NK-92 treated with Interleukin-12 subunit alpha and Interleukin-12 subunit beta, amount 100 ng/mL, for 24 hours (cell line): ENCODE measurements around the gene SETBP1.

Source experiments
- DNase-seq: peaks from one replicate; lab custom pipeline; 2025; lab: John Stamatoyannopoulos, UW

The SETBP1 gene

DNA sequence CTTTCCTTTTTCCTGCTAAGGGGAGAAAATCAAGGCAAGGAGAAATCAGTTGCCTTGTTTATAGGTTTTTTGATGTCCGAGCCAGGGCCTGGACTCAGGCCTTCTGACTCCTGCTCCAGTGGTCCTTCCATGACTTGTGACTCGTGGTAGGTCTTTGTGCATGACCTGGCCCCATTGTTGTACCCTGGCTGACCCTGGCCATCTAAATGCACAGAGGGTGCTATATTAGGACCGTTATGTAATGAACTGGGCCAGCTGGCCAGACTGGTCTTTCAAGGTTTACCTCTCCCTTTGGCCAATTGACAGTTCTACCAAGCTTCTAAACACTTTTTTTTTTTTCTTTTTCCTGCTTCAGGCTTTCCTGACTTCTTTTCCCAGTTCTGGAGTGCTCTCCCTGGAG lies 81.1 kb downstream of the SETBP1 start:
- DNase-seq = no peak

DNA sequence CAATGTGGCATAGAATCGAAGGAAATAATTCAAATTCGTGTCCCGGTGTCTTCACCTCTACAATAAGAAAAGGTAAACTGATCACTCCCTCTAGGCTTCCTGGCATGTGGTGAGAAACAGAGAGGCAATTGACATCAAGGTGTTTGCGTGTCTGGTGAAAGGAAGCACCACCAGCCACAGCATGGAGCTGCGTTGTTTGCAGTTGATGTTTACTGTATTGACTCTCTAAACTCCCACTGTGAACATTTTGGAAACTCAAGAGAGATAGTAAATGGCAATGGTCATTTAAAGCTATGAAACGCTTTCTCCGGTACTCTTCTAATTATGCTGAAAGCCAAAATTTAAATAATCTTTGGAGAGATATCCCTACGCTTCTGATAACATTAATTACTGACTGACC lies 82.6 kb downstream of the SETBP1 start:
- DNase-seq = no peak

DNA sequence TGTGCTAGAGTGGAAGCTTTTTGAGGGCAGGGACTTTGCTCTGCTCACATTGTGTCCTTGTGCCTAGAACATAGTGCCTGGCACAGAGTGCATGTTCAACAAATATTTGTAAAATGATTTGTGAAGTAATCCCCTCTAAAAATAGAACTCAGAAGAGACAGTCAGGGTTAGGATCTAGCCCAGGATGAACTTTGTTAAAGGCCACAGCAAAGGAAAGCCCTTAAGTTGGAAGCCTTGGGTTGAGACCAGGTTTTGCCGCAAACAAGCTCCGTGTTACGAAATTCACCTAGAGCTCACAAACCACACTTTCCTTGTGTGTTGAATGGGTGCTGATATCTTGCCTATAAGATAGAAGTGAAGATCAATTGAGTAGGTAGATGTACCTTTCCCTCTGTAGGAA lies 84.2 kb downstream of the SETBP1 start:
- no peak for DNase-seq

GRCh38 chr18:44765456-44765855 lies 84.8 kb downstream of the SETBP1 start:
- no peak for DNase-seq

GRCh38 chr18:44766450-44766849 lies 85.8 kb downstream of the SETBP1 start:
- DNase-seq = no peak

- no peak for DNase-seq
Observed at GRCh38 chr18:44767807-44768206, 87.1 kb downstream of the SETBP1 start.

DNA sequence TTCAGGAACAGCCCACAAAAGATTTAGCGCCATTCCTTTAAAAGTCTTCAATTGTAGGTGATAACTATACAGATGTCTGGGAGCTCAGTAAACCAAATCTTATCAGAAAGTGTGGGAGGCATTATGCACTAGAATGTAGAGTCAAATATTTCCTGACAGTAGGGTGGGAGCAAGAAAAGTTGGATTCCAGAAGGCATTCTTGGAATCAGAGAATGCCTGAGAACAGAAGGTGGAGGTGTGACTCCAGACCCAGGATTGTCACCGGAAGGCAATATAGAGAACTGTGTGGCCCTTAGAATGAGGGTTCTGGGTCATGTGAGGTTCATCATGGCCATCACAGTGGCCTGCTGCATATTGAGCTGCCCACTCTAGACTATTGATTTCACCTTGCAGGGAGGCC lies 90.0 kb downstream of the SETBP1 start:
- no peak for DNase-seq

DNA sequence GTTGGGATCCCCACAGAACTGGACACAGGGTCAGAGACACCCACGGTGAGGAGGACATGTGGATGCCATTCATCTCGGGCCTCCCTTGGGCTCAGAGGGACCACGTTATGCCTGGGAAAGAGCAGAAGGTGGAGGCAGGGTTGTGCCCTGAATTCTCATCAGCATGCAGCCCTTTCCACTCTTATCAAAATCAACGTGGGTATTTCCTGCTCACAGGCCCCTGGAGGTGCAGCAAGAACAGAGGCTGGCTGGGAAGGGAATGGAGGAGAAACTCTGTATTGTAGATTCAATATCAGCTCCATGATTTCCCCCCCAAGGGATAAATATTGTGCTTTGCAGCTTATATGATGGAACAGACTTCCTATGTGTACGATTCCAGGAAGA lies 90.9 kb downstream of the SETBP1 start:
- DNase-seq = no peak

- no peak for DNase-seq
Observed at GRCh38 chr18:44771956-44772917, 91.5 kb downstream of the SETBP1 start.

DNA sequence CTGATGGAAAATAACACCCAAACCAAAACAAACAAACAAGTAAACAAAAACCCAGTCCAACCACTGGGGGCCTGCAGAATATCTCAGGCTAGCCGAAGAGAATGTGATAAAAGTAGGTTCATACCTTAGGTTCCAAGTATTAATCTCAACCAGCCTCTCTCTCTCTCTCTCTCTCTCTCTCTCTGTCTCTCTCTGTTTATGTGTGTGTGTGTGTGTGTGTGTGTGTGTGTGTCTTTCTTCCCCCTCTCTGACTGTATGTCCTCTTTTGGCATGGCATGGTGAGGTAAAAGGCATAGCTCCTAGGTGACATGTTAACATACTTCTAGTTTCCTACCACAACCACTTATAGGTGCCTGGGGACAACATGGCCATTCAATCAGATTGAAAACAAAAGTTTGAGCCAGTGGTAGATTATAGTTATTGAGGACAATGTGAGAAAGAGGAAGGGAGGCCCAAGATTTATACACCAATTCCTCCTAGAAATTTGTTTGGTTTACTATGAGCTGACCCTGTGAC lies 93.0 kb downstream of the SETBP1 start:
- no peak for DNase-seq

DNA sequence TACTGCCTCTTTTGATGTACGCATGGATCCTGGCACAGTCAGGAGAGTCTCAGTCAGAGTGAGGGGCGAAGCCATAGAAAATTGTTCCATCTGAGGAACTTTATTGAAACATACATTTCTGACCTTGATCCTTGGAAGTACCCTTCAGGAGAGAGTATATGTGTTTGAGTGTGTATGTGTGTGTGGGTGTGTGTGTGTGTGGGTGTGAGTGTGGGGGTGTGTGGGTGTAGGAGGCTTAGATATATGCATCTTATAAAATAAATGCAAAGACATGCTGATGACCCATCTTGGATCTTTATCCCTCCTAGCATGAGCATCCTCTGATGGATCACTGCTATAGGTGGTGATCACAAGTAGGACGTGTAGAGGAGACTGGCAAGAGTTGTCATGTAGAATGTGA lies 93.5 kb downstream of the SETBP1 start:
- DNase-seq = no peak

DNA sequence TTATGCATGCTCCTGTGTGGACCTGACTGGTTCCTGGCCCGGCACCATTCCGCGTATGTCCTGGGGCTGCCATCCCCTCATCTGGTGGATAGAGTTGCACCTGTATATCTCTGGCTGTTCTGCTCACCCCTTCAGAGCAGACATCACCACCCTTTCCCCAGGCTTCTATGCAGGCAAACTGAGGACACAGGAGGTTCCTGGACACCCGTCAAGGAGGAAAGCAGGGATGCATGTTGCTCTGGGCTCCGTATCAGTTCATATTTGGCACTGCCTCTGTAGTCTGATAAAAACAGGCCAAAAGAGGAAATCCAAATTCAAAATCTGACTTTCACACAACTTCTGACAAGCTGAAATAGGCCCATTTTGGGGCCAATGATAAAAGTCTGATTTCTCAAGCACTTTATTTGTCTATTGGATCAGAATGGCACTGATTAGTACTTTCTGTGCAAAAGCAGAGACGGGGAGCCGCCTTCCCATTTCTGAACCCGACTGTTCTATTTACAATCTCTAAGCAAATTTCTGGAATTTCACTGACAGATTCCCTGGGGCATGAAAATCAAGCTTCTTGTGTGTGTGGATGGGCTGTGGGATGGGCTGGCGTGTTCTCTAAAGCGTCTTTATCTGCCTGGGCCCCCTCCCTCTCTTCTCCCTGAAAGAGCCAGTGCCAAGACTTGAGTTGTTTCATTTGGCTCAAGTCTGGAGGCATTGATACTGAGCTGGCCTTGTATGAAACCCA lies 96.9 kb downstream of the SETBP1 start:
- DNase-seq = no peak

DNA sequence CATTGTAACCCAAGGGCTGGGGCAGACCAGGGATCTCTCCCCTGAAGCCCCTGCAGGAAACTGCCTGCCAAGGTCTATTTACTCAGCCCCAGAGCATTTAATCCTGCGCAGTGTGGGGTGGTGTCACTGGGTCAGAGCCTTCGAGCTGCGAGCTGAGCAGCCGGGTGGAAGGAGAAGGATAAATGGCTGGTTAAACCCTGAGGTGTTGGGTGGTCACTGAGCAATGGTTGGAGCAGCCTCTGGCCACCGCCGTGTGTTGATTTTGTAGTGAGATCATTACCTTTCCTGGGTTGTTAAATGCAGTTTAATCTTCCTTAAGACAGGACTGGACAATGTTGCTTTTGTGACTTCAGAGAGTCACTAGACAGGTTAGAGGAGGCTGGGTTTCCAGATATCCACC lies 98.1 kb downstream of the SETBP1 start:
- no peak for DNase-seq

DNA sequence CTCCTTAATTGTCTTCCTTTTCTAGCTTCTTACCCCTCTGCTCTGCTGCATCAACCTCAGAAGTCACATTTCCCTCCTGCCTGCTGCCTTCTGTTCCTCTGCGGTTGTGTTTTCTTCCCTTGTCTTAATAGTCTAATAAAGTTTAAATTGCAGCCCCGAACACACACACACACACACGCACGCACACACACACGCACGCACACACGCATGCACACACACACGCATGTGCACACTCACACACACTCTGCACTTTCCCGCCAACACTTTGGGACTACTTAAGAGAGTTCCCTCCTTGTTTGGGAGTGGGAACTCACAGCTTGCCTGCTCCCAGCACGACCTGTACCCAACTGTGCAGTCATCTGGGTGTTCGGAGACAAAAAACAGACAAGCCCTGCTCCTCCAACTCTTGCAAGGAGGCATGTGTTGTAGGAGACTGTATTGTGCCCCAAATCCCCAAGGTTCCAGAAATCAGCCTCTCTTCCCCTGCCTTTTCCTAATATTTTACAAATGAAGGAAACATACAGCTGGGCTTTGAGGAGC lies 99.1 kb downstream of the SETBP1 start:
- no peak for DNase-seq

- no peak for DNase-seq
Observed at GRCh38 chr18:44781886-44782285, 101.2 kb downstream of the SETBP1 start.

DNA sequence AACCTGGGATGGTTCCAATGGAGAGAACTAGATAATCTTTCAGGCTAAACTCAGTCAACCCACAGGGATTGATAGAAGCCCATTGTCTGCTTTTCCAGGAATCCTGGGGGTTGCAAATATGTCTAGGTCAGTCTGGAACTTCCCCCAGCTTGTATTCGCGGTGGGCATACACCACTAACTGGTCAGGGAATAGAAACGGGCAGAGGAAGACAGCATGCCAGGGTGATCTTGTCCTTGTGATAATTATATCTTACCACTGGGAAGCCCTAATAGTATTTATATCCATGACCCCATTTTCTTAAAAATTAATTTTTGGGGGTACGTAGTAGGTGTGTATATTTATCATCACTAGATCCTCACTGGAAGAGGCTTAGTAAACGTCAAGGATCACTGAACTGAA lies 101.9 kb downstream of the SETBP1 start:
- DNase-seq = no peak

DNA sequence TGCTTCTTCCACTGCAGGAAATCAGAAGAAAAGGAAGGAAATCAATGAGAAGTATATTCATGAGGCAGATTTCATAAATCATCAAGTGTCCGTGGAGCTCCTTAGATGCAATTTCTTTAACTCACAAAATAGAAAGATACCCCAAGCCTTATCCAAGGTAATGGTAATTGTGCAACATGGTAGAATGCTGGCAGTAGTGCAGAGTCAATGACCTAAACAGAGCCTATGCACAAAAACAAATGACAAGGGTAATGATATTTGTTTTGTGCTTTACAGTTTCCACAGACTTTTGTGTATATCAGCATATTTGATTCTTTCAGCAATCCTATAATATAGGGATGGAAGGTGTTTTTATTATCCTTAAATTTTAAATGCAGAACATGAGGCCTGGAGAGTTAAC lies 102.7 kb downstream of the SETBP1 start:
- no peak for DNase-seq

- no peak for DNase-seq
Observed at GRCh38 chr18:44786257-44786656, 105.6 kb downstream of the SETBP1 start.

DNA sequence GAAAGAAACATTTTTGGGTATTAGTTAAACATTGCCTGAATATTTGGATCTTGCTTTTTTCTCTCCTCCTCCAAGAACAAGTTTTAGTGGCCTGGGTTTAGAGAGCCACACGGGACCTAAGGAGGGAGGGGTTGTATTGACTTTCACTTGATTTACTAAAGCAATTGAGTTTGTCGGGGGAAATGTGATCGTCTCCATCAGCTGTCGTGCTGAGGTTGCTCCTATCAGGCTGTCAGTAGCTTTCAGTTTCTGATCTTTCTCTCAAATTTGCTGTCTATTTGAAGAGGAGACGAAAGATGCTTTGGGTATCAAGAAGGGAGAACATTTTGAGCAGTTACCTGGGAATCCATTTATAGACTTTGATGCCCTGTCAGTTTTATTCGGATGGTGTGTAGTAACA lies 106.0 kb downstream of the SETBP1 start:
- no peak for DNase-seq

- DNase-seq = no peak
Observed at GRCh38 chr18:44788334-44788733, 107.6 kb downstream of the SETBP1 start.

- DNase-seq = no peak
Observed at GRCh38 chr18:44789710-44790109, 109.0 kb downstream of the SETBP1 start.

DNA sequence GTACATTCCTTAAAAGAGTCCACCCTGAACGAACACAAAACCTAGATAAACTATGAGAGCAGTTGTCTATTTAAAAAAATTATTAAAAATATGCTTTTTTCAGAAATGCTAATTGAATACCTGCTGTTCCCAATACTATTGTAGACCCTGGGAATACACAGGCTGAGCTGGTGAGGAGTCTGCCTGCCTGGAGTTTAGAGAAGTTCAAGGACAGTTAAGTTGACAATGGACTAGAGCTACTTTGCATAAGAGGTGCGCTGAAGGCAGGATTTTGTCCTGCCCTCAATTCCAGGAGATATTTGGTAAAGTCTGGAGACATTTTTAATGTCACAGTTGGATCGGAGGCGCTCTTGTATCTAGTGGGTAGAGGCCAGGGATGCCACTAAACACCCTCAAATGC lies 110.2 kb downstream of the SETBP1 start:
- DNase-seq = no peak

- DNase-seq = no peak
Observed at GRCh38 chr18:44791520-44791919, 110.8 kb downstream of the SETBP1 start.
